Stimulated activated CD4-positive, alpha-beta T cell treated with anti-CD3 and anti-CD28 coated beads, Interleukin-2, amount 100 ng/mL, for 4 hours (primary cell): Measurements from ENCODE around the gene UBTFL1.
"Not testable (repeated sequence)": the region's sequence is repeated elsewhere in the genome, so short reads cannot be mapped to it uniquely, and the experiment has no call there.

ENCODE experiments used
- DNase-seq: peaks from one replicate; pipeline ENCODE4 v3.0.0-alpha.2; 2020; ENCODE audit warnings: low read depth

Gene UBTFL1, protein sequence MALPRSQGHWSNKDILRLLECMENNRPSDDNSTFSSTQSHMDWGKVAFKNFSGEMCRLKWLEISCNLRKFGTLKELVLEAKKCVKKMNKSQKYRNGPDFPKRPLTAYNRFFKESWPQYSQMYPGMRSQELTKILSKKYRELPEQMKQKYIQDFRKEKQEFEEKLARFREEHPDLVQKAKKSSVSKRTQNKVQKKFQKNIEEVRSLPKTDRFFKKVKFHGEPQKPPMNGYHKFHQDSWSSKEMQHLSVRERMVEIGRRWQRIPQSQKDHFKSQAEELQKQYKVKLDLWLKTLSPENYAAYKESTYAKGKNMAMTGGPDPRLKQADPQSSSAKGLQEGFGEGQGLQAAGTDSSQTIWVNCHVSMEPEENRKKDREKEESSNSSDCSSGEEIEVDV

DNA sequence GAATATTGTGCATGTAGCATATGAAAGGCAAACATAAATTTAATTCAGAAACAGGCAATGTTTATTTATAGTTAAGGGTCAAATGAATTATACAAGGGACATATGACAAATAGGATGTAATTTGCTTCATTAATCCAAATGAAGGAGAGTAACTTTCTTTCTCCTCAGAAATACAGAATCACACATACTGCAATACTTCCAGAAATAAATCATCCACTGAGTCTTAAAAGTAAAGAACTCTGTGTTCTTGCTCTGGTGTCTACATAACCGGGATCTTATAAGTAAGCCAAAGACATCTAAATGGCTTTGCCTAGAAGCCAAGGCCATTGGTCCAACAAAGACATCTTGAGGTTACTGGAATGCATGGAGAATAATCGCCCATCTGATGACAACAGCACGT, at the start of gene UBTFL1:
UBTFL1 (plus strand) TSS at position 301 of the 400 bp plus-strand sequence; CDS start at position 301, 0 bp downstream.
- DNase-seq, result not testable (repeated sequence)

DNA sequence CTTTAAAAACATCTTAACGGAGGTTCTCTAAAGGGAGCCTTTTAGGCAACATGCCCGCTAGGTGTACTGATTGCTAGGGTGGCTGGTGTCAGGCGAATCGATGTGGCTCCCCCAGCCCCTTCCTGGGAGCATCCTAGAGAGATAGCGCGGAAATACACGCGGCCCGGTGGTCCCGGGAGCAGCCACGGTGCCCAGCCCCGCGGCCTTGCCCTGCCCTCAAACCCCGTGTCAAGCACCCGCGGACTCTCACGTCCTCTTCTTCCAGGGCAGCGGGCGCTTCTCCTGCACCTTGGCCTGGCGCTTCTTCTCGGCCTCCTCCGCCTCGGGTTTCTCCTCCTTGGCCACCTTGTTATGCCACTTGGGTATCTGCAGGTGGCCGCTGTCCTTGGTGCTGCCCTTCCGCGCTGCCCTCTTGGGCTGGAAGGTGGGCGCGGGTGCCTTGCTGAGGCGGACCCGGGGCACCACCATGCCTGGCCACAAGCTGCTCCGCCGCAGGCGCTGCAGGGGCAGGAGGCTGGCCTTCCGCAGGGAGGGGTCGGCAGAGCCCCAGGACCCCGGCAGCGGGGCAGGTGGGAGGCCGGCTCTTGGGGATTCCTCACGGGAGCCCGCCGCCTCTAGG, 34.0 kb upstream of the UBTFL1 start:
- DNase-seq, result not testable (repeated sequence)

DNA sequence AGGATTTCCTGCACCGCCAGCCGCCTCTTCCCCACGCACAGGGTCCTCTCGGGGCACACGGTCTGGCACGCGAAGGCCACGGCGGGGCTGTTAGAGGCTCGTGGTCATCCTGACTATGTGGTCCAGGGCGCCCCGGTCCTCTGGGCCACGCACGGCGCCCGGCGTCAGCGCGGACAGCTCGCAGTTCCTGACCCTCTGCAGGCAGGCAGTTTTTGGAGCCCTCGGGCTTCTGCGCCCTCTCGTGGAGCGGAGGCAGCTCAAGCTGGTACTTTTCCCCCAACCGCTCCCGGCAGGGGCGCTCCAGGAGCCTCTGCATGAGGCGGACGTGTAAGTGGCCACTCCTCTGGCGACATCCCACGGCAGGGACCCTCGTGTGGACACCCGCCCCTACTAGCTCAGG, 33.4 kb upstream of the UBTFL1 start:
- not testable (repeated sequence) for DNase-seq

DNA sequence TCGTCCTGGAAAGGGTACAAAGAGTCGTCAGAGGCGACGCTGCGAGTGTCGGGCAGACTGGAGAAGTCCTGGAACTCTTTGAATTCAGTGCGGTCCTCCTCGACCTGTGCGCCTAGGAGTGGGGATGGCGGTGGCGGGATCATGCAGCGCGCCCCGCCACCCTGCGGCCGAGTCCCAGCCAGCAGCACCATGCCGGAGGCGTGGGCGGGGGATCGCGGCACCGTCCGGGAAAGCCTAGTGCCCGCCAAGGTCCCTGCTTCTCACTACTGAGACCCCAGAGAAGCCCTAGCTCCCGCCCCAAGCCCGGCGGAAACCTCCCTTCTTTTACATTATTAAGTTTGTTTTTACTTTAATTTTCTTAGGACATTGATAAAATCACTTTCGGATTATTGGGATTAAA, 32.2 kb upstream of the UBTFL1 start:
- not testable (repeated sequence) for DNase-seq

DNA sequence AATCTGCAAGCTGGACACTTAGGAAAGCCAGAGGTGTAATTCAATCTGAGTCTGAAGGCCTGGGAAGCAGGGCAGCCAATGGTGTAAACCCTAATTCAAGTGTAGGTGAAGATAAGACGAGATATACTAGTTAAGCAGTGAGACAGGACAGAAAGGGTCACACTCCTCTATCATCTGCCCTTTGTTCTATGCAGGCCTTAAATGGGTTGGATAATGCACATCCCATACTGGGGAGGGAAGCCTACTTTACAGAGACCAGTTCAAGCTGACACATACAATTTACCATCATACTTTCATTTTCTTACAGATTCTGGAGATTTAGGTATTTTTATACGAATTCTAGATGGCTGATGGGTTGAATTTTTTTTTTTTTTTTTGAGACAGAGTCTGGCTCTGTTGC, 3.0 kb downstream of the UBTFL1 start:
- not testable (repeated sequence) for DNase-seq

DNA sequence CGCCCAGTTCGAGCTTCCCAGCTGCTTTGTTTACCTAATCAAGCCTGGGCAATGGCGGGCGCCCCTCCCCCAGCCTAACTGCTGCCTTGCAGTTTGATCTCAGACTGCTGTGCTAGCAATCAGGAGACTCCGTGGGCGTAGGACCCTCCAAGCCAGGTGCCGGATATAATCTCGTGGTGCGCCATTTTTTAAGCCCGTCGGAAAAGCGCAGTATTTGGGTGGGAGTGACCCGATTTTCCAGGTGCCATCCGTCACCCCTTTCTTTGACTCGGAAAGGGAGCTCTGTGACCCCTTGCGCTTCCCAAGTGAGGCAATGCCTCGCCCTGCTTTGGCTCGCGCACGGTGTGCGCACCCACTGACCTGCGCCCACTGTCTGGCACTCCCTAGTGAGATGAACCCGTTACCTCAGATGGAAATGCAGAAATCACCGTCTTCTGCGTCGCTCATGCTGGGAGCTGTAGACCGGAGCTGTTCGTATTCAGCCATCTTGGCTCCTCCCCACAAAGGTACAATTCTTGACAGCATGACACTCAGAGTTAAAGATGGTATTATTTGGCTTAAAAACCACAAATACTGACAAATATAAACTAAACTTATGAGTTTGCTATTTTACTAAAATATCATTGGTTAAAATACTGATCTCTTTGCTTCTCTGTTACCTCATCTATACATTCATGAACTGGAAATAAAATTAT, 9.6 kb downstream of the UBTFL1 start:
- DNase-seq, result not testable (repeated sequence)

DNA sequence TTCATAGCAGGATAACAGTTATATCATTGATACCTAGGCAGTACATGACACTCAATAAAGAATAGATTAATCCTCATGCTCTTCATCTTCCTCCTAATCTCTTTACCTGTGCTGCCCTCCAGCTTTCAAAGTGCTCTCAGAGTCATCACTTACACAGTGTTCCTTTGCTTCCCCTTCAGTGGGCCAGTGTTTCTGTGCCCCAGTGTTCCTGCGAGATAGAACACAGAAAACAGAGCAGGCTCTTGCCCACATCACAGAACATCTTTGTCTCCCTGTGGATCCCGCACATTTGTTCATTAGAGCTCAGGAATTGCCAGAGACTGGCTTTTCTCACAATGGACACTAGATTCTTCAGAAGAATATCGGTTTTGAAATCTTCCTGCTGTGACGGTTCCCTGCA, 12.5 kb downstream of the UBTFL1 start:
- DNase-seq, result not testable (repeated sequence)

DNA sequence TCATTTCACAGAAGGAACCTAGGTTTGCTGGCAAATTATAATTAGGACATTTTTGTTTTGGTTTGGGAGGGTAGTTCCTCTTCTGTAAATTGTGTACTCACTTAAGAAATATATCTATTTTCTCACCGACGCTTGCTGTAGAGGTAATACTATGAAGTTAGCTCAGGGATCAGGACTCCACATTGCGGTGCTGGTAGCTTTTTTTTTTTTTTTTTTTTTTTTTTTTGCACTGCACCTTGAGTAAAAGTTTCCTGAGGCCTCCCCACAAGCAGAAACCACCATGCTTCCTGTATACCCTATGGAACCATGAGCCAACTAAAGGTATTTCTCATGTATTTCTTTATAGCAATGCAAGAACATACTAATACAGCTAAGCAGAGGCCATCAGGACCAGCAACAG, 14.7 kb downstream of the UBTFL1 start:
- DNase-seq, result no peak

DNA sequence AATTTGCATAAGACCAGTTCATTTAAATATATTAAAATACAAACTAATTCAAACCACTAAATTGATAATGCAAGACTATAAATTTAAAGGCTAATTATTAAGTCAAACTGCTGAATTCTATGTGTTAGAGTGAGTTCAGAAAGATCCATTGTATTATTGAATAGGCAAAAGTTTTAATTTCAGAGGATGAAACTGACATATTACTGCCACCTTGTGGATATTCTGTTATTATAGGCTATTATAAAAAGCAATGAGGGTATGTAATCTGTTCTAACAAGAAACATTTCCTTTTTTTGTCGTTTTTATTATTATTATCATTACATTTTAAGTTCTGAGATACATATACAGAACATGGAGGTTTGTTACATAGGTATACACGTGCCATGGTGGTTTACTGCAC, 27.8 kb downstream of the UBTFL1 start:
- DNase-seq, result no peak

DNA sequence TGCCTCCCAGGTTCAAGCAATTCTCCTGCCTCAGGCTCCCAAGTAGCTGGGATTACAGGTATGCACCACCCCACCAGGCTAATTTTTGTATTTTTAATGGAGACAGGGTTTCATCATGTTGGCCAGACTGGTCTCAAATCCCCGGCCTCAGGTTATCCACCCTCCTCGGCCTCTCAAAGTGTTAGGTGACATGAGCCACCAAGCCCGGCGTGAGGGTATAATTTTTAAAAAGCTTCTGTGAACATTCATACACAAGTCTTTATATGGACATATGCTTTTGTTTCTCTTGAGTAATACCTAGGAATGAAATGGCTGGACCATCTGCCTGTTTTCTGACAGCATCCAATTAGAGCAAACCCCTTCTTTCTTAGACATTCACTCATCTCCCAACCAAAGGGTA, 34.4 kb downstream of the UBTFL1 start:
- DNase-seq, result no peak

DNA sequence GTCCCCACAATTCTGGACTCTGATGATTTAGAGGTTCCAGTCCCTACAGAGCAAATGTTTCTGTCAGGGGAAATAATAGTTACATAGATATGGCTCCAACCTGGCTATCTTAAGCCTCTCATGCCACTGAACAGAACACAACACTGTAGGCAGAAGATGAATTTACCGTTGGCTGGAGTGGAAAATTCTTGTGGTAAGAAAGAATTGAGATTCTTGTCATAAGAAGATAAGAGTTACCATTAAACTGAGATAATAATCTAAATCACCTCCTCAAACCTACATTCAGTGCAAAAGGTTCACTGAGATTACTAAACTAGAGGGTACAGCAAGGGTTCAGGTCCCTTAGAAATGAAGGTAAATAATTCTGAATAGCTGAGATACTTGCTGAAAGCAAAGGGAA, 38.6 kb downstream of the UBTFL1 start:
- no peak for DNase-seq

DNA sequence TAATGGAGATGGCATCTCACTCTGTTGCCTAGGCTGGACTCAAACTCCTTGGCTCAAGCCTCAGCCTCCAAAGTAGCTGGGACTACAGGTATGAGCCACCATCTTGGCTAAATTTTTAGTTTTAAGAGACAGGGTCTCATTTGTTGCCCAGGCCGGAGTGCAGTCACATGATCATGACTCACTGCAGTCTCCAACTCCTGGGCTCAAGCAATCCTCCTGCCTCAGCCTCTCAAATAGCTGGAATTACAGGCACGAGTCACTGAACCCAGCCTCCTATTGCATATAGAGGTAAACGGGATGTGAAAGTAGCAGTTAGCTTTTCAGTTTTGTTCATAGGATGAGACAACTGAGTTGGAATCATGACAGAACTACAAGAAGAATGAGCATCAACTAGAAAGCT, 39.2 kb downstream of the UBTFL1 start:
- no peak for DNase-seq

DNA sequence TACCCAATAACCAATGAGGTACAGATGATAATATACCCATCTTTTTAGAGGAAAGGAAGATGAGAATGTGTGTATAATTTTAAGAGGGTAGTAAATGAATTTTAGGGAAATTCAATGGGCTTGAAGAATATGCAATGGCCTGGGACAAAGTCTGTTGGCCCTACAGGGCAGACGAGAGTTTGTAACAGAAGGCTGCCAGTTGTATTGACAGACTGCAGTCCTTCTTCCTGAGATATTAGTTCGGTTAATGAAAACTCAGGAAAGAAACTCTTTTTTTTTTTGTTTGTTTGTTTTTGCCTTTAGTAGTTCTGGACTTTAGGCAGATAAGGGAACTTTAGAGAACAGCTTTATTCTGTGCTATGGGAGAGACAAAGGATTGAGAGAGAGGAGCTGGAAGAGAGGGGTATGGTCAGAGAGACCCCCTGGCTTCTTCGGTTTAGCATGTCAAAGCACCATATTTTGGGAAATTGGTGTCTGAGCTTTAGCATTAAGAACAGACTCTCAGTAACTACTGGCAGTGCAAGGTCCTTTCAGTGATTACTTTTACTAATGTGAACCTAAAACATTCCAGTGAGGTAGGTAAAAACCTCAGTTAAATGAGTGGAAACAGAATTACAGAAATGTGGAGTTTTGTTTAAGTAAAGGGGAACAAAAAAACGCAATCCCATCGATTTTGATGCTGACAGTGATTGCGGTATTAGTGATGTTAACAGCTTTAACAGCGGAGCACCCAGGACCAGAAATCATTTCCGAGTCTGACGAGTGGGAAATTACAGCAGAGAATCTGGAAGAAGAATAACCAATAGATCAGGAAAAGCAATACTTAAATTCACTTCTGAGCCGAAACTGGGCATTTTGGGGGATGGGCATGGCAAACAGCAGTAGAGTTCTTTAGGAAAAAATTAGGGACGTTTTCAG, 48.1 kb downstream of the UBTFL1 start:
- DNase-seq, result no peak

DNA sequence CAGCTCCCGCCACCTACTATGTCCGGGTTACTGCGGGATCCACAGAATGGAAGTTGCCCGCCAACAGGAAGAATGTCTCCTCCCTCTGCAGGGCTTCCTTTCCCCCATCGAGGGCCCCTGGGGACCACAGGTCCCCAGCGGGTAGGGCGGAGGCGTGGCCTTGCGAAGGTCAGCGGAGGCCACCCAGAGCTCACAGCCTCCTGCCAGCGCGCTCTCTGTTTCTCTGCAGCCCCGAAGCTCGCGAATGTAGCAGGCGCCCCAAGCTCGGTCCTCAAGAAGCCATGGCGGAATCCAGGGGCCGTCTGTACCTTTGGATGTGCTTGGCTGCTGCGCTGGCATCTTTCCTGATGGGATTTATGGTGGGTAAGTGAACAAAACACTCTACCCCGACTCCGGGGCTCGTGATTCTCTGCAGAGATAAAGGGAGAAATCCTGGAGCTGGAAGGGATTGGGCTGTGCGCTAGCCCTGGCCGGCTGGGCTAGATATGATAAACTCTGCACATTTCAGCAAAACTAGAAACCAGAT, 48.8 kb downstream of the UBTFL1 start, which contains the start of gene NAALAD2:
NAALAD2 (plus strand) TSS at position 186 of the 526 bp plus-strand sequence; CDS start at position 282, 96 bp downstream.
- DNase-seq, result no peak

DNA sequence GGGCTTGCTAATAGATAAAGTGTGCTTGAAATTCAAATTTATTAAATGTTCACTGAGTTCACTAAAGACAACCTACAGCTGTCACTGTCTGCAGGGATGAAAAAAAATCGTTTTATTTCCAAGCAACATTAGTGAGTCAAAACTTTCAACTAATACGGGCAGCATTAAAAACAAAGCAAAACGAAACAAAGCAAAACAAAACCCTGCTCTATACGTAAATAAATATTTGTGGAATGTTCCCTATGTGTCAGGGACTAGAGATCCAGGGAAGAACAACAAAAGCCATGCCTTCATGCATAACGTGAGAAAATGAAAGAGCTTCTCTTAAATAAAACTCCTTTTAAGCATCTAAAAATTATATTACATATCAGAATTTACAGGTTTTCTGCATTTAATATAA, 49.3 kb downstream of the UBTFL1 start:
- DNase-seq, result no peak
